K562 (cell line): Measurements from ENCODE around the gene SH3D19. TPM values are rescaled to one million over a fixed set of nuclear protein-coding genes. Genes with fewer than 3 reads are reported as not detected.

Experiments
- ATAC-seq: fragments of 200-7000 bp; cut with Tn5 transposase; 3 replicates; pipeline ENCODE4 v1.9.1; 2020; ENCODE audit warnings: moderate library complexity
- BruUV-seq: library from RNA; stranded (reverse); fragments of 400-500 nt; replicated peaks from 2 replicates; lab custom pipeline; 2021; lab: Mats Ljungman, UMichigan
- CTCF ChIA-PET: fragments of 300-600 bp; formaldehyde crosslinking; extraction: SDS; loops from one replicate; lab custom pipeline; 2021; ENCODE audit warnings: low intra/inter-chr PET ratio; lab: Yijun Ruan, JAX
- POLR2A ChIA-PET: fragments of 300-600, 350-650 bp; sonication (Branson Sonifier 250); formaldehyde crosslinking; extraction: SDS; loops from one replicate; lab custom pipeline; 2021; ENCODE audit warnings: antibody characterized with exemption, inconsistent platforms; lab: Yijun Ruan, JAX
- DNase-seq, 4 experiments: peaks; one replicate each; pipeline versions ENCODE4 v3.0.0 to v3.0.0-alpha.2; 2011 to 2018; ENCODE audit warnings: low spot score in 3 of 4, mixed read lengths in 3 of 4; ENCODE audit errors: extremely low read depth in 1 of 4
- FAIRE-seq: peaks from 2 replicates; lab custom pipeline; 2011; peaks lifted over from hg19 to GRCh38; lab: Jason Lieb, UNC
- H2AFZ ChIP-seq: 2 replicates; pipeline ENCODE4 v1.6.0; 2011; ENCODE audit warnings: low read depth, low read length, control low read depth, inconsistent platforms
- H3K27ac ChIP-seq: fragments of 200-600 bp; 3 replicates; pipeline ENCODE4 v1.8.0; 2011; ENCODE audit warnings: low read depth, mild to moderate bottlenecking, control low read depth, inconsistent platforms, low read length, moderate library complexity, mixed read lengths; ENCODE audit errors: extremely low read depth
- H3K27me3 ChIP-seq, 2 experiments: fragments of 300-600 bp in 1 of 2; 2 replicates in 1 of 2; 3 replicates in 1 of 2; pipeline versions ENCODE4 v1.6.0 to v1.8.0; 2011; ENCODE audit warnings: inconsistent platforms in 2 of 2, low read length in 2 of 2, mild to moderate bottlenecking in 1 of 2, mixed read lengths in 1 of 2, moderate library complexity in 1 of 2; ENCODE audit not compliant: control insufficient read depth in 2 of 2, insufficient read depth in 2 of 2
- H3K36me3 ChIP-seq: fragments of 300-600 bp; 3 replicates; pipeline ENCODE4 v1.8.0; 2011; ENCODE audit warnings: mild to moderate bottlenecking, low read length, inconsistent platforms; ENCODE audit not compliant: control insufficient read depth, insufficient read depth
- H3K4me1 ChIP-seq, 2 experiments: fragments of 200-600 bp in 1 of 2; replicated peaks in 1 of 2; 2 replicates in 1 of 2; 3 replicates in 1 of 2; pipeline versions ENCODE4 v1.5.1 to v1.8.0; 2011; ENCODE audit warnings: inconsistent platforms in 2 of 2, low read length in 2 of 2, mild to moderate bottlenecking in 1 of 2, mixed read lengths in 1 of 2, moderate library complexity in 1 of 2; ENCODE audit not compliant: control insufficient read depth in 2 of 2, insufficient read depth in 2 of 2
- H3K4me2 ChIP-seq: 2 replicates; pipeline ENCODE4 v1.6.1; 2011; ENCODE audit warnings: low read length, control low read depth, inconsistent platforms, mixed read lengths; ENCODE audit not compliant: insufficient read depth
- H3K4me3 ChIP-seq: fragments of 200-600 bp; sonication (generic), shearing (Covaris generic); 2 replicates; pipeline ENCODE4 v1.5.1; 2016; ENCODE audit warnings: control low read depth, inconsistent platforms
- H3K79me2 ChIP-seq: fragments of 200-600 bp; 3 replicates; pipeline ENCODE4 v1.8.0; 2011; ENCODE audit warnings: low read length, inconsistent platforms; ENCODE audit not compliant: control insufficient read depth, insufficient read depth
- H3K9ac ChIP-seq, 2 experiments: 2 replicates each; pipeline versions ENCODE4 v1.6.0 to v1.6.1; 2011; ENCODE audit warnings: low read depth in 2 of 2, low read length in 2 of 2, control low read depth in 1 of 2, inconsistent platforms in 1 of 2, mild to moderate bottlenecking in 1 of 2, mixed read lengths in 1 of 2; ENCODE audit not compliant: insufficient read depth in 1 of 2
- H3K9me1 ChIP-seq: one replicate; pipeline ENCODE4 v1.6.0; 2011; ENCODE audit warnings: inconsistent platforms, mild to moderate bottlenecking, low read length, moderate library complexity; ENCODE audit not compliant: control insufficient read depth, insufficient read depth
- H3K9me3 ChIP-seq: replicated peaks from 2 replicates; pipeline ENCODE4 v1.5.1; 2011; ENCODE audit warnings: low read depth, low read length, inconsistent platforms; ENCODE audit not compliant: control insufficient read depth, insufficient read depth
- H4K20me1 ChIP-seq: replicated peaks from 2 replicates; pipeline ENCODE4 v1.6.1; 2011; ENCODE audit warnings: low read length, inconsistent platforms, mixed read lengths; ENCODE audit not compliant: control insufficient read depth, insufficient read depth
- NR2C1 ChIP-seq, 2 experiments: fragments of 450-650 bp; IDR thresholded peaks; 2 replicates each; pipeline ENCODE4 v1.6.1; 2017; ENCODE audit warnings: mild to moderate bottlenecking in 2 of 2, antibody characterized with exemption in 1 of 2, inconsistent platforms in 1 of 2, missing compliant biosample characterization in 1 of 2, missing genetic modification characterization in 1 of 2
- PML ChIP-seq: IDR thresholded peaks from 2 replicates; pipeline ENCODE4 v1.6.1; 2012; ENCODE audit warnings: low read length, inconsistent platforms
- POLR2A ChIP-seq: fragments of 450-650 bp; conservative IDR thresholded peaks from 2 replicates; pipeline ENCODE4 v1.6.1; 2016
- POLR2AphosphoS5 ChIP-seq: IDR thresholded peaks from 2 replicates; pipeline ENCODE4 v1.6.1; 2011; ENCODE audit warnings: mild to moderate bottlenecking, low read depth, low read length, moderate library complexity; ENCODE audit not compliant: control insufficient read depth, insufficient read depth
- POLR2G ChIP-seq: fragments of 200-400 bp; formaldehyde crosslinking; IDR thresholded peaks from 2 replicates; pipeline ENCODE4 v1.6.1; 2017; ENCODE audit warnings: low read depth, mild to moderate bottlenecking, antibody characterized with exemption, low read length, moderate library complexity
- RBFOX2 ChIP-seq: fragments of 200-400 bp; formaldehyde crosslinking; IDR thresholded peaks from 2 replicates; pipeline ENCODE4 v1.6.1; 2017; ENCODE audit warnings: low read depth, mild to moderate bottlenecking, low read length, moderate library complexity
- SNAPC5 ChIP-seq: fragments of 250-450 bp; sonication (Bioruptor Pico); IDR thresholded peaks from 2 replicates; pipeline ENCODE4 v1.8.0; 2021; ENCODE audit warnings: moderate library complexity, mild to moderate bottlenecking, inconsistent platforms
- SREBF2 ChIP-seq: sonication (generic); formaldehyde crosslinking; IDR thresholded peaks from 2 replicates; pipeline ENCODE4 v1.4.0; 2020; ENCODE audit warnings: mild to moderate bottlenecking, missing genetic modification reagents
- SUPT5H ChIP-seq: fragments of 450-650 bp; IDR thresholded peaks from 2 replicates; pipeline ENCODE4 v1.6.1; 2016
- THRB ChIP-seq: fragments of 450-650 bp; formaldehyde crosslinking; conservative IDR thresholded peaks from 2 replicates; pipeline ENCODE4 v1.4.0; 2022; ENCODE audit warnings: mild to moderate bottlenecking, missing genetic modification characterization
- WGBS: fragments of 100-300 bp; shearing (Covaris generic); methylation state at CpG from one replicate; pipeline ENCODE4 v1.1.6; 2016; ENCODE audit warnings: low coverage, mixed read lengths; ENCODE audit not compliant: insufficient coverage; ENCODE audit errors: missing lambda C conversion rate; 5-methylcytosine and 5-hydroxymethylcytosine counted together
- in situ Hi-C: fragments of 300-500 bp; cut with MboI; formaldehyde crosslinking; loops from 4 replicates; pipeline ENCODE4 v1.15.0; 2018; ENCODE audit warnings: inconsistent platforms, mixed read lengths
- intact Hi-C: fragments of 100-400 bp; cut with micrococcal nuclease; formaldehyde crosslinking; loops from 2 replicates; pipeline ENCODE4 v1.14.2; 2022
- polyA plus RNA-seq, 8 experiments: library from polyadenylated mRNA; depleted of rRNA in 4 of 8; stranded (reverse) in 5 of 8; unstranded in 3 of 8; fragments of >200 nt; fragmentation: Nextera tagmentation in 2 of 8; fragmentation: Illumina TruSeq in 1 of 8; extraction: Ambion mirVana in 2 of 8; extraction: Trizol in 1 of 8; gene quantifications; 2 replicates each; pipeline versions ENCODE4 v1.2.1 to v1.2.3, GENCODE V29; 2011 to 2014; ENCODE audit warnings: inconsistent platforms in 1 of 8, missing spikeins in 1 of 8
- total RNA-seq, 7 experiments: library from RNA; depleted of rRNA in 6 of 7; stranded (reverse); fragments of >200 nt in 6 of 7; fragmentation: Illumina TruSeq in 2 of 7; extraction: Trizol in 2 of 7; gene quantifications; 2 replicates each; pipeline versions ENCODE4 v1.2.1 to v1.2.3, GENCODE V29; 2011 to 2021; ENCODE audit warnings: low replicate concordance in 1 of 7

The SH3D19 gene
- total and polyA plus RNA-seq, 9 of the 15 experiments (the other 6 are each of a cell fraction or from before 2014, with no cell fraction given) = 0.42 to 2.2 (median 1.1) TPM; not detected in 6

GRCh38 chr4:151105454-151106032, 219.9 kb downstream of the SH3D19 start:
- Histone ChIP-seq H3K9ac (peak overlapping the region in 1 of 2 experiments; percentile 20; a peak in 1 of 4 replicates), H4K20me1 (peaks cover 12% of the 10 kb centered on the region; the same call in 1 of the 2 replicates), H3K4me2 (no peak overlapping the region), H3K27ac (no peak overlapping the region), H3K36me3 (peaks cover 82% of the 10 kb centered on the region), H3K4me1 (no peaks in the 10 kb centered on the region), H3K9me3 (no peaks in the 10 kb centered on the region), H3K4me3 (no peak overlapping the region), H3K27me3 (no peaks in the 10 kb centered on the region), H3K79me2 (peaks cover 36% of the 10 kb centered on the region), H2AFZ (no peak overlapping the region), H3K9me1 (no peaks in the 10 kb centered on the region)
- no TSS peak for BruUV-seq
- intact Hi-C loops = no loop called here
- DNase-seq (peak in 1 of 4 experiments; percentile 25), FAIRE-seq (no peak), ATAC-seq (peak; percentile 51)
- no peak for TF ChIP-seq SNAPC5 (CRISPR knock-in tag)
- TF ChIP-seq THRB (CRISPR knock-in tag) = 0 out of 2 replicates have a peak, but pooled peaks have one; percentile 32
- TF ChIP-seq PML = peak; percentile 49; the same call in 1 of the 2 replicates
- peak; percentile 48 for TF ChIP-seq RBFOX2
- 0 out of 2 replicates have a peak, but pooled peaks have one; percentile 26 for TF ChIP-seq POLR2G
- peak; percentile 76; the same call in 1 of the 2 replicates for TF ChIP-seq POLR2AphosphoS5
- TF ChIP-seq SREBF2 = no peak
- TF ChIP-seq NR2C1 (IDR thresholded peaks at IDR 0.05) = no peak
- TF ChIP-seq NR2C1 (tag; IDR thresholded peaks at IDR 0.05) = no peak
- peak; percentile 63; the same call in 1 of the 2 replicates for TF ChIP-seq POLR2A
- peak; percentile 60 for TF ChIP-seq SUPT5H
- in situ Hi-C loops = no loop called here
- POLR2A ChIA-PET = interaction anchor here (3.4 kb wide), 1 partner anchor 9 kb away, joined by 20 read pairs; no protein-coding TSS in a partner anchor
- 95% methylated on average over 5 of the region's 5 CpGs for WGBS
- CTCF ChIA-PET = no interaction called here
